Fibroblast of pulmonary artery (primary cell): Measurements from ENCODE around the gene GINS3.

Source experiments
- DNase-seq: peaks from one replicate; pipeline ENCODE4 v3.0.0-alpha.2; 2010; ENCODE audit warnings: low read depth
- H3K4me3 ChIP-seq: replicated peaks from 2 replicates; pipeline ENCODE4 v1.5.1; 2011; ENCODE audit warnings: low read depth, mild to moderate bottlenecking, control low read depth, low read length, moderate library complexity
- CTCF ChIP-seq: IDR thresholded peaks from 2 replicates; pipeline ENCODE4 v1.5.1; 2011; ENCODE audit warnings: mild to moderate bottlenecking, control low read depth, low read length, inconsistent platforms; ENCODE audit errors: missing control alignments

GINS3 gene

GRCh38 chr16:58449768-58450167, 57.5 kb downstream of the GINS3 start:
- no peak for DNase-seq
- no peak overlapping the region for H3K4me3 ChIP-seq
- TF ChIP-seq CTCF, result no peak

GRCh38 chr16:58450590-58450989, 58.3 kb downstream of the GINS3 start:
- H3K4me3 ChIP-seq, result no peak overlapping the region
- DNase-seq, result no peak
- no peak for TF ChIP-seq CTCF

GRCh38 chr16:58451265-58451689, 59.0 kb downstream of the GINS3 start:
- DNase-seq, result no peak
- no peak for TF ChIP-seq CTCF
- H3K4me3 ChIP-seq, result no peak overlapping the region

GRCh38 chr16:58451945-58452401, 59.7 kb downstream of the GINS3 start:
- H3K4me3 ChIP-seq, result no peak overlapping the region
- TF ChIP-seq CTCF, result no peak
- DNase-seq, result peak; percentile 56

GRCh38 chr16:58452640-58453039, 60.4 kb downstream of the GINS3 start:
- DNase-seq, result no peak
- H3K4me3 ChIP-seq, result no peak overlapping the region
- no peak for TF ChIP-seq CTCF

- no peak overlapping the region for H3K4me3 ChIP-seq
- no peak for TF ChIP-seq CTCF
- DNase-seq, result no peak
Observed at GRCh38 chr16:58454178-58454577, 61.9 kb downstream of the GINS3 start.

GRCh38 chr16:58454856-58455255, 62.6 kb downstream of the GINS3 start:
- no peak for TF ChIP-seq CTCF
- DNase-seq, result no peak
- H3K4me3 ChIP-seq, result no peak overlapping the region
